Osteoblast (primary cell): ENCODE data around the gene OSGEPL1. TPM values are rescaled to one million over a fixed set of nuclear protein-coding genes. Genes with fewer than 3 reads are reported as not detected.
A peak's percentile ranks its signal among the peaks of the same experiment; 100 is the strongest.

Experiments used
- DNase-seq: peaks from one replicate; pipeline ENCODE4 v3.0.0; 2011; ENCODE audit warnings: low spot score, mixed read lengths; ENCODE audit not compliant: insufficient read length; ENCODE audit errors: missing footprints
- H2AFZ ChIP-seq: 2 replicates; pipeline ENCODE4 v1.6.0; 2011; ENCODE audit warnings: mild to moderate bottlenecking, low read length
- H3K27ac ChIP-seq: 2 replicates; pipeline ENCODE4 v1.5.1; 2011; ENCODE audit warnings: mild to moderate bottlenecking, low read depth, low read length, moderate library complexity
- H3K27me3 ChIP-seq: 2 replicates; pipeline ENCODE4 v1.6.0; 2012; ENCODE audit warnings: mild to moderate bottlenecking, control low read depth, inconsistent platforms, low read length, moderate library complexity; ENCODE audit not compliant: insufficient read depth
- H3K36me3 ChIP-seq: 2 replicates; pipeline ENCODE4 v1.5.1; 2011; ENCODE audit warnings: mild to moderate bottlenecking, low read length, control low read depth, moderate library complexity; ENCODE audit not compliant: insufficient read depth
- H3K4me1 ChIP-seq: 2 replicates; pipeline ENCODE4 v1.5.1; 2011; ENCODE audit warnings: mild to moderate bottlenecking, low read length, control low read depth, moderate library complexity; ENCODE audit not compliant: insufficient read depth
- H3K4me2 ChIP-seq: 2 replicates; pipeline ENCODE4 v1.6.0; 2011; ENCODE audit warnings: mild to moderate bottlenecking, low read length; ENCODE audit not compliant: insufficient read depth
- H3K4me3 ChIP-seq: fragments of 200-600 bp; sonication (generic); 3 replicates; pipeline ENCODE4 v1.5.1; 2012; ENCODE audit warnings: mild to moderate bottlenecking, low read length, inconsistent platforms; ENCODE audit not compliant: insufficient read depth
- H3K79me2 ChIP-seq: 2 replicates; pipeline ENCODE4 v1.6.0; 2012; ENCODE audit warnings: mild to moderate bottlenecking, low read length, control low read depth, inconsistent platforms; ENCODE audit not compliant: insufficient read depth
- H3K9me3 ChIP-seq: 2 replicates; pipeline ENCODE4 v1.5.1; 2011; ENCODE audit warnings: low read depth, low read length, control low read depth
- H4K20me1 ChIP-seq: 2 replicates; pipeline ENCODE4 v1.6.0; 2012; ENCODE audit warnings: mild to moderate bottlenecking, low read length, control low read depth; ENCODE audit not compliant: insufficient read depth
- CTCF ChIP-seq: IDR thresholded peaks from 2 replicates; pipeline ENCODE4 v1.5.1; 2011; ENCODE audit warnings: mild to moderate bottlenecking, low read depth, low read length, moderate library complexity; ENCODE audit errors: extremely low read depth
- total RNA-seq: library from RNA; depleted of rRNA; stranded (reverse); fragments of >200 nt; gene quantifications from 2 replicates; pipeline ENCODE4 v1.2.3, GENCODE V29; 2012

Gene OSGEPL1
- total RNA-seq: 7.2 and 9.4 TPM in 2 replicates

GRCh38 chr2:189762551-189763298, at the start of gene OSGEPL1:
OSGEPL1 (minus strand) TSS chr2:189762792; CDS start chr2:189761640, 1,152 bp downstream.
- peak; percentile 90 for DNase-seq
- Histone ChIP-seq H3K4me2 (peak within 1 kb of the TSS; percentile 90), H3K4me1 (peaks cover 14% of the 10 kb centered on the region), H3K4me3 (peak within 1 kb of the TSS; percentile 79), H4K20me1 (no peaks in the 10 kb centered on the region), H3K79me2 (peaks cover 3% of the 10 kb centered on the region), H3K27me3 (no peaks in the 10 kb centered on the region), H3K27ac (peak within 1 kb of the TSS; percentile 69), H3K9me3 (no peaks in the 10 kb centered on the region), H3K36me3 (no peaks in the 10 kb centered on the region), H2AFZ (peak within 1 kb of the TSS; percentile 88)
- TF ChIP-seq CTCF: peak; percentile 62

GRCh38 chr2:189803431-189803830, 40.8 kb upstream of the OSGEPL1 start:
- DNase-seq: no peak
- peaks cover 13% of the 10 kb centered on the region for H3K36me3 ChIP-seq
- H4K20me1 ChIP-seq: no peaks in the 10 kb centered on the region
- H3K27me3 ChIP-seq: no peaks in the 10 kb centered on the region
- H3K9me3 ChIP-seq: no peaks in the 10 kb centered on the region
- H3K79me2 ChIP-seq: peaks cover 6% of the 10 kb centered on the region
- H2AFZ ChIP-seq: no peak overlapping the region
- no peak overlapping the region for H3K27ac ChIP-seq
- H3K4me3 ChIP-seq: no peak overlapping the region
- no peak overlapping the region for H3K4me2 ChIP-seq
- H3K4me1 ChIP-seq: peaks cover 14% of the 10 kb centered on the region
- no peak for TF ChIP-seq CTCF

GRCh38 chr2:189802396-189802912, 39.9 kb upstream of the OSGEPL1 start:
- Histone ChIP-seq H4K20me1 (no peaks in the 10 kb centered on the region), H3K4me1 (peaks cover 14% of the 10 kb centered on the region), H3K9me3 (no peaks in the 10 kb centered on the region), H3K79me2 (peaks cover 6% of the 10 kb centered on the region), H2AFZ (no peak overlapping the region), H3K4me2 (no peak overlapping the region), H3K27me3 (no peaks in the 10 kb centered on the region), H3K27ac (no peak overlapping the region), H3K36me3 (peaks cover 13% of the 10 kb centered on the region), H3K4me3 (no peak overlapping the region)
- TF ChIP-seq CTCF: no peak
- DNase-seq: no peak

GRCh38 chr2:189799531-189799930, 36.9 kb upstream of the OSGEPL1 start:
- no peaks in the 10 kb centered on the region for H3K27me3 ChIP-seq
- no peak for TF ChIP-seq CTCF
- H3K4me2 ChIP-seq: no peak overlapping the region
- peaks cover 26% of the 10 kb centered on the region for H3K36me3 ChIP-seq
- H3K27ac ChIP-seq: peak overlapping the region; percentile 39
- H2AFZ ChIP-seq: no peak overlapping the region
- no peak for DNase-seq
- no peak overlapping the region for H3K4me3 ChIP-seq
- peaks cover 14% of the 10 kb centered on the region for H3K4me1 ChIP-seq
- H4K20me1 ChIP-seq: no peaks in the 10 kb centered on the region
- H3K79me2 ChIP-seq: peaks cover 6% of the 10 kb centered on the region
- H3K9me3 ChIP-seq: no peaks in the 10 kb centered on the region
